Fibroblast of peridontal ligament (primary cell): ENCODE results near the gene CAPN8.
A peak's percentile ranks its signal among the peaks of the same experiment; 100 is the strongest.

ENCODE experiments used
- DNase-seq: peaks from one replicate; pipeline ENCODE4 v3.0.0-alpha.2; 2010; ENCODE audit errors: extremely low read depth

CAPN8 gene

GRCh38 chr1:223617323-223618070, 48.0 kb downstream of the CAPN8 start:
- DNase-seq = peak; percentile 11

- no peak for DNase-seq
Measured at GRCh38 chr1:223616586-223616985, 48.9 kb downstream of the CAPN8 start.

DNA sequence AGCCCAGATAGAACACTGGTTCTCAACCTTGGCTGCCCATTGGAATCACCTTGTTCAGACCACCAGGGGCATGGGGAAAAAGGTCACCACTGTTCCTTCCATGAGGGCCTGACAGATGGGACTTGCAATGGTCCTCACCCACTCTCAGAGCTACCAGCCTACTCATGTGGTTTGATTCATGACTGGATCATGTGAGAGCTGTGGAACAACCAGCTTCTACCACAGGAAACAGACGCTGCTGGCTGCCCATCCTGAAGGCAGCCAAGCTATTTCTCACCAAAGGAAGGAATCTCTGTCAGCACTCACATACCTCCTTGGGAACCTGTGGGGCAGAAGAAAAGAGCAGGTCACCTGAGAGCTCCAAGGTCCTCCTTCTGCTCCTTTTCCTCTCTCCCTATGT, 53.6 kb downstream of the CAPN8 start:
- no peak for DNase-seq

DNA sequence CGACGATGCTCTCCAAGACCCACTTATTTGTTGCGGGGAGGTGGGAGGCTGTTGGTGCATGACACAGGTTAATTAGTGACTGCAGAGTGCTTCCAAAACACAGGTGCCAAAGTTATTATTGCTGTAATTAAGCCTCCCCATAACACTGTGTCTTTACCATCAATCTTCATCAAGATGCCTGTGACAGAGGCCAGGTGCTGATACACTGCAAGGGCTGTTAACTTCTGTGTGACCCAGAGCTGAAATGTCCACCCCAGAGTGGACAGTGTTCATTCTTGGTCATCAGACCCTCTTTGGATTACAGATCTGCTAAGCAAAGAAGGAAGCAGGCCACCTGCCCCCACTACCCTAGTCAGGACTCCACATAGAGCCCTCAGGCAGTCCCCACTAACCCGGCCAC, 55.5 kb downstream of the CAPN8 start:
- DNase-seq = no peak

GRCh38 chr1:223609066-223609465, 56.4 kb downstream of the CAPN8 start:
- DNase-seq = no peak

GRCh38 chr1:223558512-223558911, 107.0 kb downstream of the CAPN8 start:
- DNase-seq = no peak

- no peak for DNase-seq
Measured at GRCh38 chr1:223557130-223557475, 108.4 kb downstream of the CAPN8 start.

- DNase-seq = peak; percentile 4
Measured at GRCh38 chr1:223556414-223557129, 108.9 kb downstream of the CAPN8 start.

- DNase-seq = no peak
Measured at GRCh38 chr1:223553957-223554356, 111.5 kb downstream of the CAPN8 start.

GRCh38 chr1:223551610-223552009, 113.9 kb downstream of the CAPN8 start:
- DNase-seq = peak; percentile 8

DNA sequence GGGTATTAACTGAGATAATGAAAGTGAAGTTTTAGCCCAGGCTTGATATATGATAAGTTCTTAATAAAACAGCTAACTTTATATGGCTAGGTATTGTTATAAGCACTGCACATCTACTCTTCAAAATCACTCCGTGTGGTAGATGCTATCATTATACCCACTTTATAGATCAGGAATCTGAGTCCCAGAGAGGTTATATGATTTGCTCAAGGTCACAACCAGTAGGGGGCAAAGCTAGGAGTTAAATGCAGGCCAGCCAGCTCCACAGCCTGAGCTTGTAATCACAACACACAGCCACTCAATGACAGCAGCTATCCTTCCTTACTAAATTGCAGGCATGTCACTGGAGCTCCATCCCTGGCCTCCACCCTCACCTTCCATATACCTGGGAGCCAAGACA, 115.8 kb downstream of the CAPN8 start:
- DNase-seq = no peak

- peak; percentile 2 for DNase-seq
Measured at GRCh38 chr1:223547316-223548114, 118.0 kb downstream of the CAPN8 start.

GRCh38 chr1:223545343-223545742, 120.2 kb downstream of the CAPN8 start:
- DNase-seq = no peak

DNA sequence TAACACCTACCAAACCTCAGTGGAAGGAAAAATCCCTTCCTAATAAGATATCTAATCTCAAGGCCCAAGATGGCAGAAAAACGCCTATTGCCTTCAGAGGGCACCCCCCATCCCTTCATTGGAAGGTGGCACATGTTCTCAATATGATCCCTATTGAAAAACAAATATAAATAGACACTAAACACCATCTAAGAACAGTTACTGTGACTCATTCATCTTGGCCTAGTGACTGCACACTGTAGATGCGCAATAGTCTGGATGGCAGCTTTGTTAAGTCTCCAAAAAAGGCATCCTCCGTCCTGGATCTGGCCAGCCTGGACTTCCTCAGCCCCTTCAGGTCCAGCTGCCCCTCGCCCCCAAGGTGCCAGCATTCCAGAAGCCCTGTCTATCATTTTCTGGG, 121.9 kb downstream of the CAPN8 start:
- peak; percentile 3 for DNase-seq

DNA sequence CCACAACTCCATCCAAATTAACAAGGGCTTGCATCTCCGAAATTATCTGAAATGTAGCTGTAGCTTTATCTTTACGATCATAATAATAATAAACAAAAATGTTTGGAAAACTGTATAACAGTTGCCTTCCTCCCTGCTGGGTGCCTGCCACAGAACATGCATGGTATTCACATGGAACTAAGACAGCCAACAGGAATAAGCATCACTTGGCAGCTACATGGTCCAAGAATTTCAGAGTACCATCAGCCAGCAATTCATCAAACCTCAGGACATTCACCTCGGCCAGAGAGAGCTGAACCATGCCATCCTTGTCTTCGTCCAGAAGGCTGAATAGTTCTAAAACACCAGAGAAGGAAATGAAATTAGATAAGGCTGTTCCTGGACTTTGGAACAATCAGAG, 122.7 kb downstream of the CAPN8 start:
- DNase-seq = no peak

- DNase-seq = no peak
Measured at GRCh38 chr1:223540485-223541106, 124.9 kb downstream of the CAPN8 start.

DNA sequence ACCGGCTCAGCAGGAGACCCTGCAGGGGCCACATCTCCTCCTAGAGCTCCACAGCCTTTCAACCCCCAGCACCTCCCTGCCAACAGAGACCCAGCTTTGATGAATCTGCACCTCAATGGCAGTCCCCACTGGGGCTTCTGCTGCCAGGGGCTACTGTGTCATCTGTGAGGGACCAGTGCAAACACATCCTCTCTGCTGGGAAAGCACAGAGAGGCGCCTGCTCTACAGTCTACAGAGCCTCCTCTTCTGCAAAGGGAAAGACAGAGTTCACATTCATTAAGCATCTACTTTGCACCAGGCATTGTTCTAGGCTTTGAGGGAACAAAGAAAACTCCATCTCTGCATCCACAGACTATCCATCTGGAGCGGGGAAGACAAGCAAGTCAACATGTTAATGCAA, 125.8 kb downstream of the CAPN8 start:
- DNase-seq = no peak

GRCh38 chr1:223538981-223539380, 126.5 kb downstream of the CAPN8 start:
- no peak for DNase-seq

DNA sequence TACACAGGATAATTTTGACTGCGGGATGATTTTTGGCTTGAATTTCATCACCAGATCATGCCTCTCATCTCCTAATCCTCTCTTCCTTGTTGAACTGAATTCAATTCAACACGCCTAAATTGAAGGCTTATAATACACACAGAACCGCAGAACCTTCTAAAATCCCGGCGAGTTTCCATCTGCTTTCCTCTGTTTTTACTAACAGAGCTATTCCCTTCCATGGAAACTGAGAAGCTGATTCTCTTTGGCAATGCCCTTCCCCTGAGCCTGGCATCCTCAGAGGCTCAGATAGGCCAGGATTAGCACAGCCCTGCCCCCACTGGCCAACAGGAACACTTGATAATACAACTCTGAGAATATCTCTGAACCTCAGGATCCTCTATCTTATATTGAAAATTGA, 130.2 kb downstream of the CAPN8 start:
- no peak for DNase-seq

DNA sequence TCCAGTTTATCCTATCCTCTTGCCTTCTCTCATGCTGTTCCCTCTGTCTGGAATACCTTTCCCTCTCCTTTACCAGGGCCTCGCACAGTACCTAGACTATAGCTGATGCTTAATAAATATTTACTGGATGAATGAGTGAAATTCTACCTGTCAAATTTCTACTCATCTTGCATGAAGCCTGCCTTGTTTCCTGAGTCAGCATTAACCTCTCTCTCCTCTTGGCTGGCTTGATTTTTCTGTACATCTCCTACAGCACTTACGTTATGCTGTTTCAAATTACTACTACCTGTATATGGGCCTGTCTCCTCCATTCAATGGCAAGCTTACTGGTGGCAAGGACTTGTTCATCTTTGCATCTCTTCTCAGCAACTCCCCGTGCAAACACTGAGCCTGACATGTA, 130.8 kb downstream of the CAPN8 start:
- DNase-seq = no peak

- no peak for DNase-seq
Measured at GRCh38 chr1:223533708-223534107, 131.8 kb downstream of the CAPN8 start.

DNA sequence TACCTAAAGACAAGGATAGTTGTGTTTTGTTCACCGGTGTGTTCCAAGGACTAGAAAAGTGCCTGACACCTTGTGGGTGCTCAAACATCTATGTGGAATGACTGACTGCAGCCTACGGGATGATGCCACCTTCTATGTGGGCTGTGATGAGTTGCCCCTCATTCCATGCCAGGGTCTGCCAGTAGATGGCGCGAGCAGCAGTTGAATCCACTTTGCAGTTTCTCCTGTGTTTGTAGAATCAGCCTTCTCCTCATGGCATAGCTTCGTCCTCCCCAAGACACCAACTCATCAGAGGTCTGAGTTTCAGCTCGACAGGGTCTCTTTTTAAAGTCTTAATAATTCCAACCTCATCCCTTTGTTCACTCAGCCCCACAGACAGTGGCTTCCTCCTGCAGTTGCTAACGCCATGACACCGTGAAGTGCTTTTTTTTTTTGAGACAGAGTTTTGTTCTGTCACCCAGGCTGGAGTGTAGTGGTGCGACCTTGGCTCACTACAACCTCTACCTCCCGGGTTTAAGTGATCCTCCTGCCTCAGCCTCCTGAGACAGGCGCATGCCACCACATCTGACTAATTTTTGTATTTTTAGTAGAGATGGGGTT, 133.7 kb downstream of the CAPN8 start:
- DNase-seq = peak; percentile 18
